Suprapubic skin (tissue), 4 donors: Measurements from ENCODE around the gene BSPRY. TPM values are rescaled to one million over a fixed set of nuclear protein-coding genes. Genes with fewer than 3 reads are reported as not detected.
"Not testable (repeated sequence)": the region's sequence is repeated elsewhere in the genome, so short reads cannot be mapped to it uniquely, and the experiment has no call there.

Experiments used
- DNase-seq, 2 donors: peaks; one replicate each; pipeline ENCODE4 v3.0.0-alpha.2; 2019; ENCODE audit warnings: low spot score in 2 of 2
- H3K27ac ChIP-seq: fragments of 200-600 bp; sonication (generic); one replicate; pipeline ENCODE4 v1.5.1; 2019
- H3K27me3 ChIP-seq: fragments of 200-600 bp; sonication (generic); one replicate; pipeline ENCODE4 v1.5.1; 2019
- H3K36me3 ChIP-seq: fragments of 200-600 bp; sonication (generic); one replicate; pipeline ENCODE4 v1.5.1; 2019
- H3K4me1 ChIP-seq: fragments of 200-600 bp; sonication (generic); one replicate; pipeline ENCODE4 v1.5.1; 2019
- H3K4me3 ChIP-seq: fragments of 200-600 bp; sonication (generic); one replicate; pipeline ENCODE4 v1.5.1; 2019; ENCODE audit warnings: mild to moderate bottlenecking
- H3K9me3 ChIP-seq: fragments of 200-600 bp; sonication (generic); one replicate; pipeline ENCODE4 v1.5.1; 2019
- CTCF ChIP-seq, 2 donors: fragments of 200-600 bp in 1 of 2; fragments of 450-650 bp in 1 of 2; sonication (generic) in 1 of 2; IDR thresholded peaks; one replicate each; pipeline ENCODE4 v1.5.1; 2016 to 2019; ENCODE audit warnings: antibody characterized with exemption in 2 of 2, mild to moderate bottlenecking in 1 of 2, moderate library complexity in 1 of 2
- EP300 ChIP-seq: sonication (generic); formaldehyde crosslinking; IDR thresholded peaks from one replicate; pipeline ENCODE4 v1.6.1; 2017; ENCODE audit warnings: antibody characterized with exemption
- POLR2A ChIP-seq, 2 donors: fragments of 450-650 bp; IDR thresholded peaks; one replicate each; pipeline ENCODE4 v1.6.1; 2017; ENCODE audit warnings: antibody characterized with exemption in 2 of 2, mild to moderate bottlenecking in 2 of 2, moderate library complexity in 2 of 2
- POLR2AphosphoS5 ChIP-seq, 3 donors: sonication (generic); formaldehyde crosslinking; IDR thresholded peaks; one replicate each; pipeline ENCODE4 v1.6.1; 2017; ENCODE audit warnings: antibody characterized with exemption in 3 of 3
- WGBS: methylation state at CpG from one replicate; pipeline ENCODE4 v1.1.5; 2018; 5-methylcytosine and 5-hydroxymethylcytosine counted together
- total RNA-seq, 4 donors: library from RNA; depleted of rRNA; stranded (reverse); fragments of >200 nt; gene quantifications; one replicate each; pipeline ENCODE4 v1.1.0, GENCODE V29; 2016

The BSPRY gene
- total RNA-seq, 4 donors from 2014 or later, result 8.3 to 37.3 (median 30.8) TPM

GRCh38 chr9:113364951-113365350, 15.6 kb downstream of the BSPRY start:
- Histone ChIP-seq H3K4me3 (no peak overlapping the region), H3K27me3 (no peaks in the 10 kb centered on the region), H3K36me3 (no peaks in the 10 kb centered on the region), H3K9me3 (no peaks in the 10 kb centered on the region), H3K27ac (no peak overlapping the region), H3K4me1 (peaks cover 5% of the 10 kb centered on the region)
- no peak for DNase-seq
- 56% methylated on average over 1 of the region's 1 CpG for WGBS
- TF ChIP-seq POLR2A (IDR thresholded peaks at IDR 0.05) (no peak), CTCF (IDR thresholded peaks at IDR 0.05) (no peak), EP300 (no peak), POLR2AphosphoS5 (IDR thresholded peaks at IDR 0.05) (no peak)

- not testable (repeated sequence) for H3K4me3 ChIP-seq, DNase-seq, H3K4me1 ChIP-seq, H3K9me3 ChIP-seq, H3K27ac ChIP-seq, H3K36me3 ChIP-seq, H3K27me3 ChIP-seq
- WGBS, result 63% methylated on average over 3 of the region's 3 CpGs
Measured at GRCh38 chr9:113365652-113366051, 16.3 kb downstream of the BSPRY start.

- TF ChIP-seq EP300, result no peak
- TF ChIP-seq CTCF (IDR thresholded peaks at IDR 0.05), result no peak
- no peak for TF ChIP-seq POLR2A (IDR thresholded peaks at IDR 0.05)
- TF ChIP-seq POLR2AphosphoS5 (IDR thresholded peaks at IDR 0.05), result no peak
- WGBS, result 88% methylated on average over 5 of the region's 5 CpGs
- DNase-seq, result no peak
- no peak overlapping the region for H3K27ac ChIP-seq
- H3K27me3 ChIP-seq, result no peaks in the 10 kb centered on the region
- no peaks in the 10 kb centered on the region for H3K9me3 ChIP-seq
- peaks cover 5% of the 10 kb centered on the region for H3K4me1 ChIP-seq
- H3K36me3 ChIP-seq, result peaks cover 8% of the 10 kb centered on the region
- no peak overlapping the region for H3K4me3 ChIP-seq
Measured at GRCh38 chr9:113368348-113368981, 19.1 kb downstream of the BSPRY start.

- no peak for TF ChIP-seq POLR2A (IDR thresholded peaks at IDR 0.05)
- Histone ChIP-seq H3K27me3 (no peaks in the 10 kb centered on the region), H3K36me3 (peaks cover 15% of the 10 kb centered on the region), H3K9me3 (no peaks in the 10 kb centered on the region), H3K4me3 (no peak overlapping the region), H3K4me1 (peaks cover 5% of the 10 kb centered on the region), H3K27ac (no peak overlapping the region)
- no peak for DNase-seq
- WGBS, result 74% methylated on average over 11 of the region's 13 CpGs
Measured at GRCh38 chr9:113368982-113369854, 19.9 kb downstream of the BSPRY start.

GRCh38 chr9:113369855-113370140, 20.5 kb downstream of the BSPRY start:
- no peaks in the 10 kb centered on the region for H3K9me3 ChIP-seq
- peaks cover 5% of the 10 kb centered on the region for H3K4me1 ChIP-seq
- TF ChIP-seq CTCF (IDR thresholded peaks at IDR 0.05) (no peak), EP300 (no peak), POLR2AphosphoS5 (IDR thresholded peaks at IDR 0.05) (no peak), POLR2A (IDR thresholded peaks at IDR 0.05) (no peak)
- WGBS, result 75% methylated on average over 7 of the region's 11 CpGs
- no peak for DNase-seq
- no peak overlapping the region for H3K27ac ChIP-seq
- H3K27me3 ChIP-seq, result no peaks in the 10 kb centered on the region
- peaks cover 19% of the 10 kb centered on the region for H3K36me3 ChIP-seq
- H3K4me3 ChIP-seq, result no peak overlapping the region

- TF ChIP-seq EP300, result no peak
- no peak for TF ChIP-seq POLR2AphosphoS5 (IDR thresholded peaks at IDR 0.05)
- no peak for TF ChIP-seq POLR2A (IDR thresholded peaks at IDR 0.05)
- TF ChIP-seq CTCF (IDR thresholded peaks at IDR 0.05), result no peak
- Histone ChIP-seq H3K9me3 (no peaks in the 10 kb centered on the region), H3K4me1 (peaks cover 9% of the 10 kb centered on the region), H3K4me3 (no peak overlapping the region), H3K27ac (no peak overlapping the region), H3K36me3 (peaks cover 24% of the 10 kb centered on the region), H3K27me3 (no peaks in the 10 kb centered on the region)
- no peak for DNase-seq
- WGBS, result 74% methylated on average over 8 of the region's 8 CpGs
Measured at GRCh38 chr9:113370806-113371325, 21.5 kb downstream of the BSPRY start.
